HEK293T (cell line): ENCODE data around the gene PHF14.
"Not testable (repeated sequence)": the region's sequence is repeated elsewhere in the genome, so short reads cannot be mapped to it uniquely, and the experiment has no call there.

Experiments
- CTCF ChIA-PET: fragments of 350-600 bp; formaldehyde crosslinking; extraction: SDS; loops from one replicate; lab custom pipeline; 2021; ENCODE audit warnings: antibody characterized with exemption, inconsistent platforms; lab: Yijun Ruan, JAX
- POLR2A ChIA-PET: fragments of 350-600 bp; formaldehyde crosslinking; extraction: SDS; loops from one replicate; lab custom pipeline; 2020; ENCODE audit warnings: antibody characterized with exemption, inconsistent platforms; lab: Yijun Ruan, JAX
- DNase-seq: peaks from one replicate; pipeline ENCODE4 v3.0.0; 2012; ENCODE audit warnings: mixed read lengths; ENCODE audit errors: extremely low spot score
- ARNT ChIP-seq: fragments of 450-650 bp; IDR thresholded peaks from 2 replicates; pipeline ENCODE4 v1.6.1; 2017; ENCODE audit warnings: mild to moderate bottlenecking
- BHLHE40 ChIP-seq: fragments of 450-650 bp; IDR thresholded peaks from 2 replicates; pipeline ENCODE4 v1.6.1; 2016; ENCODE audit warnings: mild to moderate bottlenecking, moderate library complexity, borderline replicate concordance
- CTBP1 ChIP-seq: fragments of 450-650 bp; IDR thresholded peaks from 2 replicates; pipeline ENCODE4 v1.6.1; 2016; ENCODE audit warnings: borderline replicate concordance
- ELF4 ChIP-seq: fragments of 450-650 bp; IDR thresholded peaks from 2 replicates; pipeline ENCODE4 v1.6.1; 2017; ENCODE audit warnings: antibody characterized with exemption
- FOXA1 ChIP-seq: fragments of 450-650 bp; IDR thresholded peaks from 2 replicates; pipeline ENCODE4 v1.6.1; 2016; ENCODE audit warnings: mild to moderate bottlenecking
- FOXK2 ChIP-seq: fragments of 450-650 bp; IDR thresholded peaks from 2 replicates; pipeline ENCODE4 v1.6.1; 2016; ENCODE audit warnings: mild to moderate bottlenecking
- FOXM1 ChIP-seq: fragments of 450-650 bp; IDR thresholded peaks from 2 replicates; pipeline ENCODE4 v1.6.1; 2017; ENCODE audit warnings: mild to moderate bottlenecking, borderline replicate concordance
- HDGF ChIP-seq: fragments of 450-650 bp; IDR thresholded peaks from 2 replicates; pipeline ENCODE4 v1.6.1; 2017; ENCODE audit warnings: antibody characterized with exemption, borderline replicate concordance
- L3MBTL2 ChIP-seq: fragments of 450-650 bp; conservative IDR thresholded peaks from 2 replicates; pipeline ENCODE4 v1.6.1; 2016; ENCODE audit warnings: mild to moderate bottlenecking
- LEF1 ChIP-seq: fragments of 450-650 bp; IDR thresholded peaks from 2 replicates; pipeline ENCODE4 v1.6.1; 2017; ENCODE audit warnings: mild to moderate bottlenecking, borderline replicate concordance
- NFRKB ChIP-seq: fragments of 450-650 bp; IDR thresholded peaks from 2 replicates; pipeline ENCODE4 v1.6.1; 2016; ENCODE audit warnings: mild to moderate bottlenecking, moderate library complexity
- SP1 ChIP-seq: fragments of 450-650 bp; IDR thresholded peaks from 2 replicates; pipeline ENCODE4 v1.6.1; 2017
- SUZ12 ChIP-seq: fragments of 450-650 bp; IDR thresholded peaks from 2 replicates; pipeline ENCODE4 v1.6.1; 2016; ENCODE audit warnings: mild to moderate bottlenecking
- TARDBP ChIP-seq: fragments of 450-650 bp; IDR thresholded peaks from 2 replicates; pipeline ENCODE4 v1.6.1; 2016
- ZNF384 ChIP-seq: fragments of 450-650 bp; IDR thresholded peaks from 2 replicates; pipeline ENCODE4 v1.6.1; 2016
- TF ChIP-seq, protein P1 (sequence below): fragments of 450-650 bp; IDR thresholded peaks from 2 replicates; pipeline ENCODE4 v1.6.1; 2016

Gene PHF14

GRCh38 chr7:10934292-10934691 lies 39.4 kb upstream of the PHF14 start:
- ChIA-PET CTCF (no interaction called here), POLR2A (no interaction called here)
- TF ChIP-seq ELF4 (no peak), SP1 (no peak), FOXA1 (no peak), NFRKB (no peak), LEF1 (no peak)
- no peak for DNase-seq

GRCh38 chr7:10939237-10939910 lies 34.3 kb upstream of the PHF14 start:
- TF ChIP-seq FOXM1 (no peak), HDGF (no peak), LEF1 (no peak), CTBP1 (no peak), BHLHE40 (no peak), FOXA1 (no peak), SUZ12 (no peak), TARDBP (no peak), SP1 (no peak), ELF4 (no peak), FOXK2 (no peak), L3MBTL2 (no peak)
- TF ChIP-seq, protein P1, sequence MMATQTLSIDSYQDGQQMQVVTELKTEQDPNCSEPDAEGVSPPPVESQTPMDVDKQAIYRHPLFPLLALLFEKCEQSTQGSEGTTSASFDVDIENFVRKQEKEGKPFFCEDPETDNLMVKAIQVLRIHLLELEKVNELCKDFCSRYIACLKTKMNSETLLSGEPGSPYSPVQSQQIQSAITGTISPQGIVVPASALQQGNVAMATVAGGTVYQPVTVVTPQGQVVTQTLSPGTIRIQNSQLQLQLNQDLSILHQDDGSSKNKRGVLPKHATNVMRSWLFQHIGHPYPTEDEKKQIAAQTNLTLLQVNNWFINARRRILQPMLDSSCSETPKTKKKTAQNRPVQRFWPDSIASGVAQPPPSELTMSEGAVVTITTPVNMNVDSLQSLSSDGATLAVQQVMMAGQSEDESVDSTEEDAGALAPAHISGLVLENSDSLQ, result no peak
- POLR2A ChIA-PET, result interaction anchor here (1.3 to 3.3 kb wide), 6 partner anchors 9 to 271 kb away, joined by 3 to 30 read pairs (median 6); partner anchors contain the start of gene PHF14
- DNase-seq, result peak; percentile 25
- CTCF ChIA-PET, result no interaction called here

DNA sequence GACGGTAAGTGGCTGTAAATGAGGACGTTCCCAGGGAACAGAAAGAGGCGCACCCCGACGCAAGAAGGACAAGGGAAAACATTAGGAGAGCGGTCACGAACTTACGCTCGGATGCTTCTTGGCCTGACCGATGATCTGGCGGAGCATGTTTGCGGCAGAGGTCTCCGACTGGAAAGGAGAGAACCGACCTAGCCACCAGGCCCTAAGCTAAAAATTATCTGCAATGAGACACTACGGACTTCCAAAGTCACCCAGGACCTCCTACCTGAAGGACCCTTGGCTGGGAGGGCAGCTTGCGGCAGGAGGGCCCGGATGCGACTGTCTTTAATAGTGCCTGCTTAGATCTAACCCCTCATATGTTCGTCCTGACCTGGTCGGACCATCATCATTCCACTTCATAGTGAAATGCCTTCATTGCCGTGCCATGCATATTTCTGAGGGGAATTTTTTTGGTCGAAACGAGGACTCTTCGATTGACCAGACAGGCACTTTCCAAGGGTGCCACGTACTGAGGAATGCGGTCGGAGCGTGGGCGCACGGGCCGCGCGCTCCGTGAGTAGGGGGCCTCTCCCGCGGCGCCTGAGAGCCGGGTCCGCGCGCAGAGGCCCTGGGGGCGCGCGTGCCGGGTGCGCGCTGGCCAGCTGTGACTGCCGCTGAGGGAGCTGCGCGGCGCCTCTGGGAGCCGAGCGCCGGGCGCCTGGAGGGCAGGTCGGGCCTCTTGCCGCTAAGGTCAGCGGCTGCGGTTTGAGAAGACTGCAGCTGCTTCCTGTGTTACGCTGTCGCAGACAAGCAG lies 33.6 kb upstream of the PHF14 start:
- peak; percentile 93 for DNase-seq
- no peak for TF ChIP-seq L3MBTL2
- peak; percentile 63; the same call in 1 of the 2 replicates for TF ChIP-seq ARNT
- peak; percentile 54; the same call in 1 of the 2 replicates for TF ChIP-seq ELF4
- TF ChIP-seq FOXM1, result peak; percentile 49; the same call in 1 of the 2 replicates
- ChIA-PET POLR2A (interaction anchor here (0.6 to 3.3 kb wide), 7 partner anchors 10 to 271 kb away, joined by 3 to 30 read pairs (median 4); partner anchors contain the start of gene PHF14), CTCF (no interaction called here)

GRCh38 chr7:10940704-10941355 lies 32.8 kb upstream of the PHF14 start:
- ChIA-PET POLR2A (interaction anchor here (0.5 to 3.3 kb wide), 7 partner anchors 10 to 462 kb away, joined by 3 to 30 read pairs (median 4); partner anchors contain the start of gene PHF14), CTCF (no interaction called here)
- TF ChIP-seq L3MBTL2 (peak; percentile 24), ZNF384 (no peak), HDGF (no peak), BHLHE40 (no peak), FOXA1 (no peak)
- DNase-seq, result peak; percentile 6

DNA sequence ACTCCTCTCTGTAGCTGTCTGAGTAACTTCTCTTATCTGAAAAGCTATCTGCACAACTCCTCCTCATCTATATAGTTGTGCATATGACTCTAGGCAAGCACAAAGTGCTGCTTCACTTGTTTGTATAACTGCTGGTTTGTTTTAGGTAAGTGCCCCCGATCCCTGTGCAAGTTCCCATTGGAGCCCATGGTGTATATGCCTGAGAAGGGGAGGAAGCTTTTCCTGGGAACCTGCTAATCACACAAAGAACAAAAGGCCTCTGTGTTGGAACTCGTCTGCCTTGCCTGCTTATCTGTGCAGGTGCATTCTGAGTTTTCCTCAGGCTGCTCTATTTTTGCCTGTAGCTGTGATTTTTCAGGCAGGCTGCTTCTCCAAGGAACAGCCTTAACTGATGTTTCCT lies 23.2 kb upstream of the PHF14 start:
- DNase-seq, result no peak
- TF ChIP-seq ELF4 (no peak), SUZ12 (no peak), ARNT (no peak), SP1 (no peak), FOXK2 (no peak), NFRKB (no peak)
- TF ChIP-seq, protein P1, result no peak
- ChIA-PET CTCF (no interaction called here), POLR2A (interaction anchor here (1.1 kb wide), 1 partner anchor 10 kb away, joined by 4 read pairs; a partner anchor contains a TSS)

- POLR2A ChIA-PET, result interaction anchor here (1.0 to 1.1 kb wide), 2 partner anchors 11 kb away, joined by 4 to 8 read pairs; a partner anchor contains a TSS
- DNase-seq, CTCF ChIA-PET: not testable (repeated sequence)
Measured at GRCh38 chr7:10950974-10951578, 22.6 kb upstream of the PHF14 start.

GRCh38 chr7:10952588-10952987 lies 21.1 kb upstream of the PHF14 start:
- no peak for DNase-seq
- TF ChIP-seq BHLHE40 (no peak), FOXK2 (no peak), FOXA1 (no peak), TARDBP (no peak), LEF1 (no peak), SUZ12 (no peak)
- TF ChIP-seq, protein P1, result no peak
- CTCF ChIA-PET, result no interaction called here
- POLR2A ChIA-PET, result no interaction called here

DNA sequence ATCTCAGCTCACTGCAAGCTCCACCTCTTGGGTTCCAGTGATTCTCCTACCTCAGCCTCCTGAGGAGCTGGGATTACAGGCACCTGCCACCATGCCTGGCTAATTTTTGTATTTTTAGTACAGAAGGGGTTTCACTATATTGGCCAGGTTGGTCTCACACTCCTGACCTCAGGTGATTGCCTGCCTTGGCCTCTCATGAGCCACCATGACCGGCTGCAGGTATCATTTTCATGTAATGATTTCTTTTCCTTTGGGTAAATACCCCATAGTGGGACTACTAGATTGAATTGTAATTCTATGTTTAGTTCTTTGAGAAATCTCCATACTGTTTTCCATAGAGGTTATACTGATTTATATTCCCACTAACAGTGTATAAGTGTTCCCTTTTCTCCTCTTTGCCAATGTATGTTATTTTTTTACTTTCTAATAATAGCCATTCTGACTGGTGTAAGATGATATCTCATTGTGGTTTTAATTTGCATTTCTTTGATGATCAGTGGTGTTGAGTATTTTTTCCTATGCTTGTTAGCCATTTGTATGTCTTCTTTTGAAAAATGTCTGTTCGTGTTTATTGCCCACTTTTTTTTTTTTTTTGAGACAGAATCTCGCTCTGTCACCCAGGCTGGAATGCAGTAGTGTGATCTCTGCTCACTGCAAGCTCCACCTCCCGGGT lies 20.5 kb upstream of the PHF14 start:
- DNase-seq, POLR2A ChIA-PET: not testable (repeated sequence)

More for the DNA sequence above, 20.5 kb upstream of the PHF14 start:
- CTCF ChIA-PET, result not testable (repeated sequence)
